ENCODE measurements around the gene CADPS. TPM values are rescaled to one million over a fixed set of nuclear protein-coding genes. Genes with fewer than 3 reads are reported as not detected.

CADPS gene
- polyA plus RNA-seq, 10 donors, result 1.0 to 5.4 (median 2.9) TPM

DNA sequence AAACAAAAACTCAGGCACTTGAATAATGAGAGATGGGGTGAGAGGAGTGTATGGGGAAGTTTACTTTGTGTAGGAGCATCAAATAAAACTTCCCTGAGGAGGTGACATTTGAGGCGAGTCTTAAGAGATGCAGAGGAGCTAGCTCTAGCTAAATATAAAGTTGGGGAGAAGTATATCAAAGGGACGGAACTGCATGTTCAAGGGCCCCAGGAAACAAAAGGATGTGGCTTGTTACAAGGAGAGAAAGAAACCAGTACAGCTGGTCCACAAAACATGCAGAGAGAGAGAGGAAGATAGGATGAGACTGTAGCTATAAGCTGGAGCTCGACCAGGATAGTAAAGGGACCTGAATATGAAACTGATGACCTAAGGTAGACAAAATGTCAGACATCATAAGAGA, 519.5 kb downstream of the CADPS start:
- DNase-seq, result no peak
